Stimulated activated CD4-positive, alpha-beta T cell treated with anti-CD3 and anti-CD28 coated beads, Interleukin-15, amount 100 ng/mL, for 1 hour (primary cell): Measurements from ENCODE around the gene CNNM4.

ENCODE experiments used
- DNase-seq, 2 donors: peaks; one replicate each; pipeline ENCODE4 v3.0.0-alpha.2; 2020; ENCODE audit warnings: low read depth in 1 of 2, low spot score in 1 of 2

Gene CNNM4

DNA sequence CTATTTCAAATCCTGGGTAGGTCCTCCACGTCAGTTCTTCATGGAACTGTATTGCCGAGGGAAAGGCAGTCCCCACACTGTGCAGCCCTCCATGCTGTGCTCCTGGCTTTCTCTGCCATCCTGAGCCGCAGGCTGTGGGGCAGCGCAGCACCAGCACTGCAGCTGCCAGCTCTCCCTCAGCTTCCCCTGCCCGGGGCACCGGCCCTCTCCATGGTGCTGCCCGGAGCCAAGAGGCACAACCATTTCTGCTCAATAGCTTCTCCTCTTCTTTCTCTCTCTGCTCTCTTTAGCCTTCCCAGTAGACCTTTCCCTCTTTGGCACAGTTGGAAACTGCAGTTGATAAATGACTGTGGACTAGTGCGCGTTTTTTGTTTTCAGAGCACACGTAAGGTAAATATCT lies 71.0 kb downstream of the CNNM4 start:
- no peak for DNase-seq

DNA sequence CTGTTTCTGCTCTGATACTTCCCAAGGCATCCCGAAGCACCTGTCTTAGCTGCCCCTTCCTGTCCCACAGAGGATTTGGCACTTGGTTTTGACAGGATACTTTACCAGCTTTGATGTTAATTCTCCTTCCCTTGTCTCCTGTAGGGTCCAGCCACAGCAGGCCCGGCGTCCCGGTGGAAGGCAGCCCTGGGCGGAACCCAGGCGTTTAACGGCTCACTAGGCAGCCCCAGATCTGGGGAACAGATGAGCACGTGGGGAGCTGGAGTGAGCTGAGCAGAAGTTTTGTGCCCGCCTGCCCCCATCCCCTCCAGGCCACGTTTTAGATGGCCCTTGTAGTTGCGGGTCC lies 71.7 kb downstream of the CNNM4 start:
- no peak for DNase-seq

DNA sequence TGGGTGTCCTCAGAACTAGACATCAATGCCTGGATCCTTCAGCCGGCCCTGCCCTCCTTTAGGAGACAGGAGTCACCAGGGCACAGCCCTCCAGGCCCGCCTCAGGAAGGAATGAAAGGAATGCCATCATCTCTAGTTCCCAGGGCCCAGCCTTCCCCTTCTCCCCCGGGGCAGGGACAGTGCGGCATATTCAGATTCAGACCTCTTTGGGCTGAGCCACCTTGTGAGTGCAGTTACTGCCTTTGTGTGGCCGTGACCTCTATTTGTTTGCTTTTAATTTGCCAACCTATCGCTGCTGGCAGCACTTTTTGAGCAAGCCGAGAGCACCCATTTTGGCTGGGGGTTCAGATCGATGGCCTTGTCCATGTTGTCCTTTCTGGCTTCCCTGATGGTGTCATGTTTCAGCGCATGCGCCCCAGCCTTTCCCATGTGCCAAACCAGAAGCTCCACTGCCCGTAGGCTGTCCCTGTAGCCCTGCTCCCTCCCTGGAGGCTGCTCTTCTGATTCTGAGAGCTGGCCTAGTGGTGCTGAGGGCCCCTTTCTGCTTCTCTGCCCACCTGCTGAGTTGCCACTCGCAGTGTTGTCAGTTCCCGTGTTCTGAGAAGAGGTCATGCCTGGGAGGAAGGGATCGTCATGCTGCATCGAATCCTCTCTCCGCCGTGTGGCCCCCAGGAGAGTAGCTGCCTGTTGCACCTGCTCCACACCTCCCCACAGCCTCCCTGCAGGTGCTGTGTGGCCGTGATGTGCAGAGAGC lies 72.2 kb downstream of the CNNM4 start:
- DNase-seq: no peak

DNA sequence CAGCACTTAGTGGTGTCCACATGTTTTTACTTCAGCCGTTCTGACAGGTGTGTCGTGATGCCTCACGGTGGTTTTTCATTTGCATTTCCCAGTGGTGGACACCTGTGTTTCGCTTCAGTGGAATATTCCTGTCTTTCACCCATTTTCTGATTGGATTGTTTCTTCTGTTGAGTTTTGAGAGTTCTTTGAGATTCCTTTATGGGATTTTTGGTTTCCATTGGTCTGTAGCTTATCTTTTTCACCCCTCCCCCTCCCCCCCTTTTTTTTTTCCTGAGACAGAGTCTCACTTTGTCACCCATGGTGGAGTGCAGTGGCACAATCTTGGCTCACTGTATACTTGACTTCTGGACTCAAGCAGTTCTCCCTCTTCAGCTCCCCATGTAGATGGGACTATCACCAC lies 75.1 kb downstream of the CNNM4 start:
- DNase-seq: no peak

DNA sequence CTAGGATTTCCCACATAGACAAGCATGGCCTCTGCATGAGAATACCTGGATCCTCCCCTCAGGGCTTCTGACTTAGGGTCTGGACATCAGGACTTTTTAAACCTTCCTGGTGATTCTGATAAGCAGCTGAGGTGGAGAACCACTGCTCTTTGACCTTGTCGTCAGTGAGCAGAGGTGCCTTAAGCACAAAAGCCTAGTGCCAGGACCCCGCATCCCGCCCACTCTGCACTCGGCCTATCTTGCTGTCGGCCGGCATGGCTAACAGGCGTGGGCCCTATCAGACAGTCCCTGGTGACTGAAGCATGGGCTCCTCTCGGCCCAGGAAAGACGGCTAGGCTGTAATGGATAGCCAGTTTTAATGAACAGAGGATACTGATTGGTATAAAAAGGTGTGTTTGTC lies 76.9 kb downstream of the CNNM4 start:
- DNase-seq: no peak

DNA sequence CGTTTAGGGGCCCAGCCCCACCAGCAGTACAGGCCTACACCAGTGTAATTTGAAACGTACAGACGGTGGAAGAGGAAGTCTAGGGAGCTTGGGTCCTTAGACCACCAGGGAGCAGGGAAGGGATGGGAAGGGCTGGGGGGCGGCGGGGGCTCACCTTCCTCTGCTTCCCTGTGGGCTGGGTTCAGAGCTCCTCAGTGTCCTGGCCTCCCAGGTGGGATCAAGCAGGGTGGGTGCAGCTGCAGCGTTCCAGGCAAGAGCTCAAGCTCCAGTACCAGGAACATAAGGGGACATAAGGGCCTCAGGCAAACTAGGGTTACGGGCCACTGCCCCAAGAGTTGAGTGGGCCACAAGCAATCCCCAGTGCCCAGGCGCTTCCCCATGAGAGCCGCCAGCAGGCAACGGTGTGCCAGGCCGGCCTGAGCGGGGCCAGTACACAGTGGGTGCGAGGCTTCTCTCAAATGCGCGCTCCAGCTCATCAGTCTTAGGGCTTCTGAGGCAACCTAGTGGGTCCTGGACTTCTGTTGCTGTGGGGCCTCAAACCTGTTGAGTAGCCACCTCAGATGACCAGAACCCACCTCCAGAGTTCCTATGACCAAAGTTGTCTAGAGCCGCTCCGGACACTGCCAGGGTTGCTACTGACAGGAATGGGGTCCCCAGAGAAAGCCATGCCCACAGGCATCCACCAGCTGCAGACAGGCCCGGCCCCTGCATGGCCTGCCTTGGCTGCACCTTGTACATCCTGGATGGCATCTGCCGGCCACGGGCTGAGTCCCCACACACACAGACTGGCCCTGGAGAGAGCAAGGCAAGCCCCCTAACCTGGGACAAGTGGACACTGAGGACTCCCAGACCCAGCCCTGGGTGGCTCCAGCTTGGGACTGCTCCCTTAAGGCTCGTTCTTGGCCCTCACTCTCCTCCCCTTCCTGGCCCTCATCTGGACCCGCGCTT lies 77.9 kb downstream of the CNNM4 start:
- DNase-seq: no peak

DNA sequence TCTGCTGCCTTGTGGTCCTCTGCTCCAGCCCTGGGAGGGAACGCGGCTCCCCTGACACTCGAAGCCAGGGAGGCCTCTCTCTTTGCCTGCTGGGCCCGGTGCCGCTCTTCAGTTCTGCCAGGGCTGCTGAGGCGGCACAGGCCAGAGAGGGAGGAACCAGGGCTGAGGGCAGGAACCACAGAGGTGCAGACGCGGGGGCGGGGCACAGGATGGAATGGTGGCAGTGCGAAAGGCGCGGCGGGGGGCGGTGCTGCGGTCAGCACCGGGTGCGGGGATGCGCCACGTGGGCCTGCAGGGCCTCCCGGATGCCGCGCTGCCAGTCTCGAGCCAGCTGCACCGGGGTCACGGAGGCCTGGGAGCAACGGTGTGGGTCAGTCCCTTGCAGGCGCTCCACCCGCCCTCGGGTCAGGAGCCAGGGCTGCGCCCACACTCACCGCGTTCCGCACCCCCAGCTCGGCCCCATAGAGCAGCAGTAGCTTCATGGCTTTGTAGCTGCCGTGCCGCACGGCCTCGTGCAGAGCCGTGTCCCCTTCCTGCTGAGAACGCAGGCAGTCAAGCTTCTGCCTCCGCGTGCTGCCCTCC lies 78.7 kb downstream of the CNNM4 start:
- peak; percentile 61 for DNase-seq

DNA sequence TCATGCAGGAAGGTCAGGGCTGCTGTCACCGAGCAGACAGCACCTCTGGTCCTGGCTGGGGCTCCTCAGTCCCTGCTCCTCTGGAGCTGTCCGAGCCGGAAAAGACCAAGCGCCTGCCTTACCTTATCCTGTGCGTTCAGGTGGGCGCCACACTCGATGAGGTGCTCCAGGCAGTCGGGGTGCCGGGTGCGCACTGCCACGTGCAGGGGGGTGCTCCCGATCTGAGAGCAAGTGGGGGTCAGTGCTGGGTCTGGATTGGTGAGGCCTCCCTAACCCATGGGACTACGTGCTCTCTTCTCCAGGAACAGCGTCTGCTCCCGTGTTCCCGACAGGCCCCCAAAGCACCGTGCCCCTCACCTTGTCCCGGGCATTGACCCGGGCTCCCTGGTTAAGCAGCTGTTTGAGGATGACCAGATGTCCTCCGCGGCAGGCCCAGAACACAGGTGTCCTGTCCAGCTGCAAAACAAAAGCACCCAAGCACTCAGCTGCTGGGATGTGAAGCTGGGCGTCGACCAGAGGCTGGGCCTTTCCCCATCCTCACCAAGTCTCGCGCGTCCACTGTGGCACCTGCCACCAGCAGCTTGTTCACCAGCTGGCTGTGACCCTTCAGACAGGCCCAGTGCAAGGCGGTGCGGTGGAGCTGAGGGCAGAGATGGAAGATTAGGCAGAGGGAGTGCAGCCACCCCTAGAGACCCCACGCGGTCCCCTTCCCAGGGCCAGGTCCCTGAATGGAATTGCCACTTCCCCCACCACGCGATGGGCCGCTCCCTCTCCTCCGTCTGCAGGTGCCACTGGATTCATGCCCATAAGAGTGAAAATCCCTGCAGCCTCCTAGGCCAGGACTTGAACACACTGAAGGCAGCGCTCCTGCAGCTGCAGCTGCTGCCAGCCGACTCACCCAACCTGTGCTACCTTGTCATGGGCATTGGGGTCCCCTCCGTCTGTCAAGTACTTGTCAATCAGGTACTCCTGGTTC lies 79.5 kb downstream of the CNNM4 start:
- DNase-seq: no peak

DNA sequence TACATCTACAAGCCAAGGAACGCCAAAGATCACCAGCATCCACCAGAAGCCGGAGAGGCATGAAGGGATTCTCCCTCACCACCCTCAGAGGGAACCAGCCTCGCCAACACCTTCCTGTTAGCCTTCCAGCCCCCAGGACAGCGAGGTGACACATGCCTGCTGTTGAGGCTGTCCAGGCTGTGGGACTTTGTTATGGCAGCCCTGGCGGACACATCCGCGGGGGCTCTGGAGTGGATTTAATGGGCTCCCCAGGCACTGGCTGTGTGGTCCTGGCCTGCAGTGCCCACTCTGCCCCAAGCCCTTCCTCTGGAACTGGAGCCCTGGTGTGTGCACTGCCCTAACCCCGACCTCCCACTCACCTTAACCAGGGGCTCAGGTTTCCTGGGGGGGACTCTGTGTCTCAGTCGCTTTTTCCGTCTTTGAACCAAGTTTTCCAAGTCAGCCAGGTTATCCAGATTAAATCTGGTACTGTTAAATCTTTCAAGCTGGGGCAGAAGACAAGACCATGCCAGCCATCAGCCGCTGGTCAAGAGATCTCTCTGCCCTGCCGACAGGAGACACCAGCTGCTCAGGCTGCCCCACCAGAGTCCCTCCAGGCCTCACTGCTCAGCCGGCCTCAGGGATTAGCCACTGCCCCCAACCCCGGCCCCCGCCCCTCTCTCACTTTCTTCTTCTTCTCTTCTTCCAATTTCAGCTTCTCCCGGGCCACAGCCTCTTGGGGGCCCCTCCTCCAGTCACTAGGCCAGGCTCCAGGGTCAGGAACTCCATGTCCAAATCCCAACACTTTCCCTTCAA lies 81.2 kb downstream of the CNNM4 start:
- DNase-seq: no peak

DNA sequence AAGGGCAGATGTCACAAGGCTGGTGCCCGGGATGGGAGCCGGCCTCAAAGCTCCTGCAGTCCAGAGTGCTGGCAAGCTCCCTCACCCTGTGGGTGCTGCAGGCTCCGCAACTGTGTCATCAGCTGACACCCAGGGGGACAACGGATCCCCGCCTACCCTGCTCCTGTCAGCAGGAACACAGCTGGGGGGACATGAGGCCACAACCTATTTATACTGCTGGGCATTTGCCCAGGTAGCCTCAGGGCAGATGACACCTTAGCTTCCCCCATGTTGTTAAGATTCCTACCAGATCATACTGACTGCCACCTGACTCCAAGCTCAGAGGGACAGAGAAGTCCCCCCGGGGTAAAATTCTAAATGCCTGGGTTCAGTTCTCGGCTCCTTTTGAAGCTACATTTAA lies 81.9 kb downstream of the CNNM4 start:
- no peak for DNase-seq

DNA sequence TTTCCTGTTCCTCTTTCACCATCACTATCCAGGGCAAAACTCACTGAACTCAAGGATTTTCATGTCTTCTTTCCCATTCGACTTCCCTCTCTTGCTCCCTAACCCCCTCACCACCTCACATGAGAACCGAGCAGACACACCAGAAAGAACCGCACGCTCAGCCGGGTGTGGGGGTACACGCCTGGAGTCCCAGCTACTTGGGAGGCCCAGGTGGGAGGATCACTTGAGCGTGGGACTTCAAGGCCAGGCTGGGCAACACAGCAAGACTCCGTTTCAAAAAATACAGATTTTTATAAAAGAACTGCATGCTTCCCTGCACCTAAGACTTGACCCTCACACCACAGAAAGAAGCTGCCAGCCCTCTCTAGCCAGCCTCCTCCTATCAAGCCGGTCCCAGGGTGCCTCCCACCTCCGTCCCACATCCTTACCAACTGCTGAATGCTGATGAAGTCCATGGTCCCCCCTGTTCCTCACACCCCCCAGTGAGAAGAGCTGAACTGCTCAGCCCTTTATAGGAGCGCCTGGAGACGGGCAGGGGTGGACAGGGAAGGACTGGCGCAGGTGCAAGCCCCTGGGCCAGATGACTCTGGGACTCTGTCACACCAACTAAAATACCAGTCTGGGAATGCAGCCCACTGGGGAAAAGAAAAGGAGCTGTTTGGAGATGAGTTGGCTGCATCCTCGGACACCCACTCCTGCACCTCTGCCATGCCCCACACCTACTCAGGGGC lies 83.0 kb downstream of the CNNM4 start, which contains the start of gene ANKRD23:
Gene ANKRD23, minus strand, starts transcription at position 484 of the 731 bp plus-strand sequence. Its CDS starts 29 bp downstream, at position 455.
- no peak for DNase-seq

DNA sequence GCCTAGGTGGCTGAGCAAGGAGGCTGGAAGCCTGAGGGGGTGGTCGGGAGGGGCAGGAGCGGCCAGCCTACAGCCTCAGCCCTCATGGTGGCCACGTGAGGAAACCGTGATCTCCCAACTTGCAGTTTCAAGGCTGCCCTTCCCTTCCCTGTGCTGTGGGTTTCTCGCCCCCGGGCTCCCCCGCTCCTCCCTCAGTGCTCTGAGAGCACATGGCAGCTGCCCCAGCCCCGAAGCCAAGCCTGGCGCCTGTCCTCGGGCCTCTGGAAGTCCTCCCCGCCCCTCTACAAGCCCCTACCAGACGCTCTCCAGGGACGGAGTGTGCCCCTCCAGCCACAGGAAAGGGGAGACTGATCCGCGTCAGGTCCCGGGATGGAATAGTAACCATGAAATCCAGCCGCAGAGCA lies 83.7 kb downstream of the CNNM4 start:
- no peak for DNase-seq

DNA sequence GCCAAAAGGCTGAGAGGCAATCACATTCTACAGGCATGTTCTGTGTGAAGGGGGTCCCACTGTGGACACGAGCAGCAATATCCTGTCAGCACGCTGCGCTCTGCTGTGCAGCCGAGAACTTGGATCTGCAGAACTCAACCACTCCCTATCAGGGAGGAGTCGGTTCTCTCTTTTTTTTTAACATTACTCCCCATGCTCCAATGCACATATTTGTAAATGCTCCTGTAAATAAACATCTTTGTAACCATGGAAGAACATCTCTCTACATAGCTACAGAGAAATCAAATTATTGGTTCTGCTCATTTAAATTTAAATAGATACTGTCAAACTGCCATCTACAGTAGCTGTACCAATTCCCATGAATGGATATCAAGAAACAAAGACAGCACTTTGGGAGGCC lies 86.1 kb downstream of the CNNM4 start:
- DNase-seq: no peak

DNA sequence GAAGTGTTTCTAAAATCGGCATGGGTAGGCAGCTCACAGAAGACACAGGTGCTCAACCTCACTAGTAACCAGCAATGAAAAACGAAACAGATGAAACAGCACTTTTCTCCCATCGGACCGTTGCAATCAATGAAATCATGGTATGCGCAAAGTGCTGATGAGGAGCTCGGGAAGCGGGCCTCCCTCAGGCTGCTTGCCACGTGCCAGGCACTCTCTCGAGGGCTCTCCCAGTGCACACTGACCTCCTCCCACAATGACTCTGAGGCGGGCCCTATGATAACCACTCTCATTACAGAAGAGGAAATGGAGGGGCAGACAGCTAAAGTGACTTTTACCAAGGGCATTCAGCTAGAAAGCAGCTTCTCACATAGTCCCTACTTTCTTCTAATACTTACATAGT lies 86.9 kb downstream of the CNNM4 start:
- no peak for DNase-seq

DNA sequence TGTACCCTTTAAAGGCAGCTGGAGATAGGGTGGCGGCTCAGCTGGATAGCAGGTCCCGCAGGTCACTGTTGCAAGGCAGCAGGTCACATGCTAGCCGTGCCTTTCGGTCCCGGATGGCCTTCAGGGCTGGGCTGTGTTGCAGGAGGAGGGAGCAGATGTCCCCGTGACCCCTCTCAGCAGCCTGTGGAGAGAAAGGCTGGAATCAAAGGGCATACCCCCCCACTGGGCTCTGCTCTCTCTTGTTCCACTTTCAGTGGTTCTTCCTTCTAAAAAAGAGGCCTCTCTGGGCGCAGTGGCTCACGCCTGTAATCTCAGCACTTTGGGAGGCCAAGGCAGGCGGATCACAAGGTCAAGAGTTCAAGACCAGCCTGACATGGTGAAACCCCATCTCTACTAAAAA lies 87.6 kb downstream of the CNNM4 start:
- no peak for DNase-seq

DNA sequence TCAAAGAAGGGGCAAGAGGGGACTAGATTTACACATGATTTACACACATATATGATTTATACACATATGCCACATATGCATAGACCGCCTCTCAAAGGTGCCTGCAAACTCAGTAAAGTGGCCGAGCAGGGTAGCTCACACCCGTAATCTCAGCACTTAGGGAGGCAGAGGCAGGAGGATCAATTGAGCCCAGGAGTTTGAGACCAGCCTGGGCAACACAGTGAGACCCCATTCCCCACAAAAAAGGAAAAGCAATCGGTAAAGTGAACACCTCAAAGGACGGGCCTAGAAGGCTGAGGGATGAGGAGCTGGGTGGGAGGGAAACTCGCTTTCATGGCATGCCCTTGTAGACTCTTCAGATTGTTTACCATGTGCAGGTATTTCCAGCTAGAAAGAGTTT lies 92.0 kb downstream of the CNNM4 start:
- no peak for DNase-seq

DNA sequence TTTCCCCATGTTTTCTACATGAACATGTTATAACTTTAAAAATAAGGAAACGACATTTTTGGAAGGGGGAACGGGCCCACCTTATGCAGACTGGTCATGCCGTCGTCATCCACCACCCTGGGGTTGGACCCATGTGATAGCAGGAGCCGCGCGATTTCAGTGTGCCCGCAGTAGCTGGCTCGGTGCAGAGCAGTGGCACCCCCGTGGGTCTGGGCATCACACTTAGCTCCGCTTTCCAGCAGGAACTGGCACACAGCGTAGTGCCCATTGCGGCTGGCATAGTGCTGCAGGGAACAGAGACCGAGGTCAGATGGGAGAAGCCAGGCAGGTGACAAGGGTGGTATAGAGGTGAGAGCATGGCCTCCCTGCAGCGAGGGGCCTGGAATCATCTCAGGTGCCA lies 92.6 kb downstream of the CNNM4 start:
- no peak for DNase-seq

DNA sequence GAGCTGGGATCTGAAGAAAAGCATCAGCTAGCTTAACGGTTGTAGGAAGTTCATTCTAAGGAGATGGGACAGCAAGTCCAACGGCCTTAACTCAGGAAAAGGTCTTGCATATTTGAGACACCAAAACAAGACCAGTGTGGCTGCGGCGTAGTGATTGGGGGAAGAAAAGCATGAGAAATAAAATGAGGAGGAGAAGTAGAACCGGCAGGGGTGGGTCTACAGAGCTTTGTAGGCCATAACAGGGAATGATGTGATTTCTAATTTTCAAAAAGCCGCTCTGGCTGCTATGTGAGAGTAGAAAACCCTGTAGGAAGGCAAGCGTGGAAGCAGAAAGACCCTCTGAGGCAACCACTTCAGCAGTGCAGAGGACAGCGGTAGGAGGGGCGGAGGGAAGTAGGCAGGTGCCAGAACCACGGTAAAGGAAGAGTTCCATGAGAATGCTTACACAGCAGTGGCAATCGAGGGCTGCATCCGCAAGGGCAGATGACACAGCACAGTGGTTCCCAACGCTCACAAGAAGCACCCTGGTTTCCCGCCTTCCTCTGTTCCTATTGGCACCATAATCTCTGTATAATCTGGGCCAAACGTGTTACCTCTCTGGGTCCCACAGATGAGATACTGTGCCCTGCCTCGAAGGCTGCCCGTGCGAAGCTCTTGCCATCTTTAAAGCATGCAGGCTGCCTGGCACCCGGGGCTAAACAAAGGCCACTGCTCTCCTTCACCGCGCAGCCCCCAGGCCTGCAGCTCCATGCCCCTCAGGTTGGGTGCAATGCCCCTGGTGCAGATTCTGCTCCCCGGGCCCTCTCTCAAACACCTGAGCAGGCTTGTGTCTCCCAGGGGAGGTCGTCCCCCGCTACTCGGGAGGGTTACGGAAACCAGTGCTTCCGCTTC lies 96.3 kb downstream of the CNNM4 start:
- DNase-seq: no peak
